H1 (cell line): ENCODE results near the gene WDR27. TPM values are rescaled to one million over a fixed set of nuclear protein-coding genes. Genes with fewer than 3 reads are reported as not detected.
"Not testable (repeated sequence)": the region's sequence is repeated elsewhere in the genome, so short reads cannot be mapped to it uniquely, and the experiment has no call there.

ENCODE experiments used
- CTCF ChIA-PET: fragments of 300-600 bp; sonication (Branson Sonifier 250); formaldehyde crosslinking; loops from one replicate; lab custom pipeline; 2021; ENCODE audit not compliant: partially characterized antibody; lab: Charles Lee
- POLR2A ChIA-PET: fragments of 300-600 bp; sonication (Branson Sonifier 250); formaldehyde crosslinking; loops from one replicate; lab custom pipeline; 2021; ENCODE audit warnings: inconsistent platforms; ENCODE audit not compliant: partially characterized antibody; lab: Charles Lee
- DNase-seq, 2 experiments: peaks; one replicate each; pipeline versions ENCODE4 v3.0.0 to v3.0.0-alpha.2; 2010 to 2022; ENCODE audit warnings: low spot score in 2 of 2, low read depth in 1 of 2, mixed read lengths in 1 of 2
- FAIRE-seq: peaks from 2 replicates; lab custom pipeline; 2011; peaks lifted over from hg19 to GRCh38; lab: Jason Lieb, UNC
- H2AFZ ChIP-seq: 2 replicates; pipeline ENCODE4 v1.8.1; 2012; ENCODE audit warnings: low read length, inconsistent platforms
- H2AK5ac ChIP-seq: 2 replicates; pipeline ENCODE4 v1.6.1; 2013; ENCODE audit warnings: low read depth, low read length
- H2BK120ac ChIP-seq: replicated peaks from 2 replicates; pipeline ENCODE3; 2013; ENCODE audit warnings: low read depth, low read length, inconsistent platforms
- H2BK12ac ChIP-seq: 2 replicates; pipeline ENCODE4 v1.6.1; 2013; ENCODE audit warnings: low read depth, low read length
- H2BK15ac ChIP-seq: 2 replicates; pipeline ENCODE4 v1.6.1; 2013; ENCODE audit warnings: low read length
- H2BK20ac ChIP-seq: 2 replicates; pipeline ENCODE4 v1.6.1; 2013; ENCODE audit warnings: low read length
- H2BK5ac ChIP-seq: 2 replicates; pipeline ENCODE4 v1.6.1; 2013; ENCODE audit warnings: low read depth, low read length
- H3K14ac ChIP-seq: 2 replicates; pipeline ENCODE4 v1.6.1; 2013; ENCODE audit warnings: inconsistent platforms; ENCODE audit not compliant: insufficient read length
- H3K18ac ChIP-seq: 2 replicates; pipeline ENCODE4 v1.6.1; 2013; ENCODE audit warnings: low read length; ENCODE audit errors: extremely low read depth
- H3K23ac ChIP-seq: 2 replicates; pipeline ENCODE4 v1.6.1; 2013; ENCODE audit warnings: inconsistent platforms; ENCODE audit not compliant: insufficient read length
- H3K23me2 ChIP-seq: 2 replicates; pipeline ENCODE4 v1.6.1; 2013; ENCODE audit warnings: low read depth, low read length
- H3K27ac ChIP-seq: 2 replicates; pipeline ENCODE4 v1.6.1; 2011; ENCODE audit warnings: low read depth, low read length, inconsistent platforms
- H3K27me3 ChIP-seq, 4 experiments: replicated peaks in 1 of 4; 1 replicate in 1 of 4; 2 replicates in 3 of 4; pipeline versions ENCODE4 v1.6.1 to v1.8.1; 2011 to 2013; ENCODE audit warnings: low read length in 3 of 4, mild to moderate bottlenecking in 3 of 4, inconsistent platforms in 2 of 4, mixed read lengths in 2 of 4, moderate library complexity in 1 of 4; ENCODE audit not compliant: control insufficient read depth in 3 of 4, insufficient read depth in 3 of 4; ENCODE audit errors: extremely low read depth in 1 of 4
- H3K36me3 ChIP-seq, 4 experiments: 2 replicates each; pipeline versions ENCODE4 v1.6.1 to v1.8.1; 2011 to 2013; ENCODE audit warnings: mild to moderate bottlenecking in 4 of 4, low read length in 3 of 4, moderate library complexity in 2 of 4, control low read depth in 1 of 4, inconsistent platforms in 1 of 4; ENCODE audit not compliant: insufficient read depth in 4 of 4, control insufficient read depth in 2 of 4
- H3K4ac ChIP-seq: replicated peaks from 2 replicates; pipeline ENCODE3; 2013; ENCODE audit warnings: low read length, low read depth, mixed read lengths, inconsistent platforms; ENCODE audit not compliant: insufficient read length
- H3K4me1 ChIP-seq, 4 experiments: replicated peaks in 1 of 4; 1 replicate in 1 of 4; 2 replicates in 3 of 4; pipeline versions ENCODE4 v1.6.1 to v1.8.1; 2011 to 2013; ENCODE audit warnings: low read length in 3 of 4, inconsistent platforms in 2 of 4, mixed read lengths in 1 of 4; ENCODE audit not compliant: insufficient read depth in 4 of 4, control insufficient read depth in 3 of 4
- H3K4me2 ChIP-seq, 2 experiments: 2 replicates each; pipeline versions ENCODE4 v1.6.1 to v1.8.1; 2011 to 2013; ENCODE audit warnings: low read depth in 2 of 2, low read length in 2 of 2, control low read depth in 1 of 2, inconsistent platforms in 1 of 2, mild to moderate bottlenecking in 1 of 2; ENCODE audit not compliant: insufficient read depth in 1 of 2
- H3K4me3 ChIP-seq, 4 experiments: fragments of 200-600, 300-600 bp in 1 of 4; sonication (generic), shearing (Covaris generic), sonication (Bioruptor Twin) in 1 of 4; 2 replicates each; pipeline versions ENCODE4 v1.5.1 to v1.8.1; 2011 to 2016; ENCODE audit warnings: low read length in 4 of 4, low read depth in 3 of 4, control low read depth in 2 of 4, inconsistent platforms in 2 of 4, mild to moderate bottlenecking in 2 of 4, mixed read lengths in 1 of 4, moderate library complexity in 1 of 4; ENCODE audit not compliant: insufficient read depth in 2 of 4; ENCODE audit errors: extremely low read depth in 1 of 4
- H3K56ac ChIP-seq: replicated peaks from 2 replicates; pipeline ENCODE3; 2013; ENCODE audit warnings: low read depth, mild to moderate bottlenecking, mixed read lengths, low read length, inconsistent platforms; ENCODE audit not compliant: insufficient read length
- H3K79me1 ChIP-seq: 2 replicates; pipeline ENCODE4 v1.6.1; 2013; ENCODE audit warnings: low read depth, low read length, control low read depth
- H3K79me2 ChIP-seq, 2 experiments: 2 replicates each; pipeline versions ENCODE4 v1.6.1 to v1.8.1; 2012 to 2013; ENCODE audit warnings: low read length in 2 of 2, mild to moderate bottlenecking in 2 of 2, inconsistent platforms in 1 of 2; ENCODE audit not compliant: insufficient read depth in 2 of 2, control insufficient read depth in 1 of 2
- H3K9ac ChIP-seq, 4 experiments: replicated peaks in 1 of 4; 1 replicate in 1 of 4; 2 replicates in 3 of 4; pipeline versions ENCODE4 v1.6.1 to v1.8.1; 2011 to 2013; ENCODE audit warnings: low read depth in 3 of 4, low read length in 3 of 4, control low read depth in 2 of 4, mild to moderate bottlenecking in 2 of 4, moderate library complexity in 2 of 4, inconsistent platforms in 1 of 4; ENCODE audit errors: extremely low read depth in 1 of 4
- H3K9me3 ChIP-seq, 2 experiments: 2 replicates each; pipeline versions ENCODE4 v1.6.1 to v1.8.1; 2012 to 2013; ENCODE audit warnings: mild to moderate bottlenecking in 2 of 2, moderate library complexity in 2 of 2, control low read depth in 1 of 2, inconsistent platforms in 1 of 2, low read depth in 1 of 2, low read length in 1 of 2, mixed read lengths in 1 of 2; ENCODE audit not compliant: insufficient read depth in 2 of 2
- H4K20me1 ChIP-seq, 2 experiments: replicated peaks in 1 of 2; 2 replicates each; pipeline versions ENCODE3 to v1.8.1; 2011 to 2013; ENCODE audit warnings: inconsistent platforms in 2 of 2, low read length in 2 of 2, mild to moderate bottlenecking in 1 of 2; ENCODE audit not compliant: insufficient read depth in 2 of 2, control insufficient read depth in 1 of 2
- H4K5ac ChIP-seq: 2 replicates; pipeline ENCODE4 v1.6.1; 2013; ENCODE audit warnings: low read length, low read depth, mixed read lengths, inconsistent platforms; ENCODE audit not compliant: insufficient read length
- H4K8ac ChIP-seq: 2 replicates; pipeline ENCODE4 v1.8.0; 2013; ENCODE audit warnings: mild to moderate bottlenecking, moderate library complexity, low read length, inconsistent platforms; ENCODE audit not compliant: insufficient read depth; ENCODE audit errors: extremely low read depth
- H4K91ac ChIP-seq: replicated peaks from 2 replicates; pipeline ENCODE3; 2013; ENCODE audit warnings: low read length, mixed read lengths, inconsistent platforms; ENCODE audit not compliant: insufficient read length
- WGBS, 2 experiments: shearing (Covaris generic) in 1 of 2; methylation state at CpG; one replicate each; pipeline versions ENCODE4 v1.1.6 to v1.1.7; 2013 to 2015; ENCODE audit warnings: low lambda C conversion rate in 2 of 2, mixed read lengths in 2 of 2, inconsistent platforms in 1 of 2, low coverage in 1 of 2, missing lambda C conversion rate in 1 of 2; ENCODE audit not compliant: insufficient replicate concordance in 2 of 2, insufficient coverage in 1 of 2, insufficient read length in 1 of 2; ENCODE audit errors: extremely low coverage in 1 of 2, missing lambda C conversion rate in 1 of 2; 5-methylcytosine and 5-hydroxymethylcytosine counted together
- polyA plus RNA-seq, 7 experiments: library from polyadenylated mRNA; depleted of rRNA in 3 of 7; stranded (reverse) in 5 of 7; unstranded in 2 of 7; fragments of >200 nt in 5 of 7; fragments of 200-250 nt in 2 of 7; gene quantifications; 1 replicate in 5 of 7; 2 replicates in 1 of 7; 4 replicates in 1 of 7; pipeline versions ENCODE4 v1.2.1 to v1.2.3, GENCODE V29; 2011 to 2013; ENCODE audit warnings: missing spikeins in 2 of 7, mixed read lengths in 2 of 7
- total RNA-seq: library from RNA; stranded (reverse); fragmentation: NEBNext Ultra II Directional; extraction: Animal tissue kit (Norgen Biotek cat#: 25700); gene quantifications from 2 replicates; pipeline ENCODE4 v1.2.1, GENCODE V29; 2021

The WDR27 gene
- total and polyA plus RNA-seq, 2 of the 8 experiments (the other 6 are each of a cell fraction or from before 2014, with no cell fraction given), result 53.6 to 68.6 TPM

GRCh38 chr6:169608609-169609008 is 93.2 kb downstream of the WDR27 start:
- H3K4me2 ChIP-seq, H4K8ac ChIP-seq, H3K79me2 ChIP-seq, DNase-seq, H4K5ac ChIP-seq, H3K23ac ChIP-seq, POLR2A ChIA-PET, H3K9ac ChIP-seq, H3K27ac ChIP-seq, H2AK5ac ChIP-seq, H3K18ac ChIP-seq, H3K4ac ChIP-seq, H3K14ac ChIP-seq, H3K9me3 ChIP-seq, H2BK20ac ChIP-seq, H2BK120ac ChIP-seq, H3K4me1 ChIP-seq, FAIRE-seq, H3K56ac ChIP-seq, H2BK12ac ChIP-seq, H3K27me3 ChIP-seq, H2BK15ac ChIP-seq, H3K36me3 ChIP-seq, H4K91ac ChIP-seq, H4K20me1 ChIP-seq, H3K23me2 ChIP-seq, H2BK5ac ChIP-seq, H3K4me3 ChIP-seq, H2AFZ ChIP-seq, H3K79me1 ChIP-seq: not testable (repeated sequence)
- CTCF ChIA-PET, result interaction anchor here (0.9 kb wide), 1 partner anchor 109 kb away, joined by 3 read pairs; no protein-coding TSS in a partner anchor
- 94% methylated on average over 2 of the region's 2 CpGs; no CpG with 5 or more reads in 1 of the 2 experiments for whole genome bisulfite sequencing, 2 experiments
